Bronchial epithelial cell (primary cell): Measurements from ENCODE around the gene DRC1. TPM values are rescaled to one million over a fixed set of nuclear protein-coding genes. Genes with fewer than 3 reads are reported as not detected.
A peak's percentile ranks its signal among the peaks of the same experiment; 100 is the strongest.

ENCODE experiments used
- DNase-seq: peaks from one replicate; pipeline ENCODE4 v3.0.0-alpha.2; 2010; ENCODE audit warnings: low read depth
- FAIRE-seq: peaks from 2 replicates; lab custom pipeline; 2011; peaks lifted over from hg19 to GRCh38; lab: Jason Lieb, UNC
- H3K27me3 ChIP-seq: 2 replicates; pipeline ENCODE4 v1.5.1; 2011; ENCODE audit warnings: low read length; ENCODE audit not compliant: control insufficient read depth, insufficient read depth
- H3K36me3 ChIP-seq: 2 replicates; pipeline ENCODE4 v1.5.1; 2011; ENCODE audit warnings: low read length; ENCODE audit not compliant: control insufficient read depth, insufficient read depth
- H3K4me3 ChIP-seq: 2 replicates; pipeline ENCODE4 v1.5.1; 2011; ENCODE audit warnings: mild to moderate bottlenecking, low read depth, low read length, control low read depth
- CTCF ChIP-seq: IDR thresholded peaks from 2 replicates; pipeline ENCODE4 v1.5.1; 2011; ENCODE audit warnings: mild to moderate bottlenecking, moderate library complexity, low read length, control low read depth, inconsistent platforms; ENCODE audit not compliant: insufficient read depth, severe bottlenecking
- total RNA-seq: library from RNA; depleted of rRNA; stranded (reverse); fragments of >200 nt; gene quantifications from 2 replicates; pipeline ENCODE4 v1.2.1, GENCODE V29; 2014

The DRC1 gene
- total RNA-seq, 1 donor from 2014 or later, result not detected

- Histone ChIP-seq H3K36me3 (no peaks in the 10 kb centered on the region), H3K4me3 (no peak overlapping the region), H3K27me3 (no peaks in the 10 kb centered on the region)
- DNase-seq, result no peak
- FAIRE-seq, result no peak
- TF ChIP-seq CTCF, result no peak
Measured at GRCh38 chr2:26480566-26481423, 79.1 kb downstream of the DRC1 start.

DNA sequence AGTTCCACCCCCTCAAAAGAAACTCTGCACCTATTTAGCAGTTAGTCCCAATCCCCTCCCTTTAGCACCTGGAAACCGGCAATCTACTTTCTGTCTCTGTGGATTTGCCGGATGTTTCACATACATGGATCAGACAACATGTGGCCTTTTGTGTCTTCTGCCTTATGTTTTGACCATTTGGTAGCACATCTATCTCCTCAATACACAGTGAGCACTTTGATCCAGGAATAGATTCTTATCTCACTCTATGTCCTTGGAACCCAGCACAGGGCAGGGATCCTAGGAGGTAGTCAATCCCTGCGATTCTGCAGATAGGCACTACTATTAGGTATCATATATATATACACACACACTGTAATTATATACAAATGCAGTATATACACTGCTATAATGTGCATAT lies 80.0 kb downstream of the DRC1 start:
- no peak for TF ChIP-seq CTCF
- DNase-seq, result no peak
- no peak for FAIRE-seq
- Histone ChIP-seq H3K36me3 (no peaks in the 10 kb centered on the region), H3K4me3 (no peak overlapping the region), H3K27me3 (no peaks in the 10 kb centered on the region)

GRCh38 chr2:26482211-26483026 lies 80.7 kb downstream of the DRC1 start:
- Histone ChIP-seq H3K36me3 (no peaks in the 10 kb centered on the region), H3K27me3 (no peaks in the 10 kb centered on the region), H3K4me3 (no peak overlapping the region)
- peak; percentile 82 for FAIRE-seq
- DNase-seq, result no peak
- no peak for TF ChIP-seq CTCF

DNA sequence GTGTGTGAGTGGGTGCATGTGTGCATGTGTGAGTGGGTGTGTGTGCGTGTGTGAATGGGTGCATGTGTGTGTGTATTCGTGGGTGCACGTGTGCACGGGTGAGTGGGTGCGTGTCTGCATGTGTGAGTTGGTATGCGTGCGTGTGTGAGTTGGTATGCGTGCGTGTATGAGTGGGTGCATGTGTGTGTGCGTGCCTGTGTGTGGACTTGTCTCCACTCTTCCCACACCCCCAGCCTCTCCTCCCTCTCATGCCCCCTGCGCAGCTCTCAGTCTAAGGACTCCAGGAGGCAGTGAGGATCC lies 81.3 kb downstream of the DRC1 start:
- Histone ChIP-seq H3K4me3 (no peak overlapping the region), H3K36me3 (no peaks in the 10 kb centered on the region), H3K27me3 (no peaks in the 10 kb centered on the region)
- DNase-seq, result no peak
- TF ChIP-seq CTCF, result no peak
- FAIRE-seq, result peak; percentile 95

DNA sequence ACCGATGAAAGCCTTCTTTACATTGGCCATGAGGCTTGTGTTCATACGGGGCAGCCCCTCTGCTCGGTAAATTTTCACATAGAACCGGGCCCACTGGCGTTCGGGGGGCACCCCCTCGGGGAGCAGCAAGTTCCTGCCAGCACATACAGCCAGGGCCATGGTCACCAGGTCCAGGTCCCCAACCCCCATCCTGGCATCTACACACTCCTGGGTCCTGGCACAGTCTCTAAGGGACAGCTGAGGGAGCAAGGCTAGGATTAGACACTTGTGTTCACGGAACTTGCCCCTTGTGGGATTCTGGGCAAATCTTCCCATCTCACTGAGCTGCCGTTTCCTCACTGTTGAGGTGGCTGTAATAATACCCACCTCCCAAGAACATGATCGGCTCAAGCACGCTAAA lies 81.8 kb downstream of the DRC1 start:
- DNase-seq (no peak), FAIRE-seq (no peak)
- no peak for TF ChIP-seq CTCF
- H3K36me3 ChIP-seq, result no peaks in the 10 kb centered on the region
- no peak overlapping the region for H3K4me3 ChIP-seq
- H3K27me3 ChIP-seq, result no peaks in the 10 kb centered on the region
